ENCODE measurements around the gene ARHGAP10.

ARHGAP10 gene

GRCh38 chr4:147828331-147828905 lies 96.5 kb downstream of the ARHGAP10 start:
- peak; percentile 59 for DNase-seq

- peak; percentile 62 for DNase-seq
Measured at GRCh38 chr4:147829401-147830101, 97.7 kb downstream of the ARHGAP10 start.

- DNase-seq = no peak
Measured at GRCh38 chr4:147830102-147830463, 98.2 kb downstream of the ARHGAP10 start.

GRCh38 chr4:147830987-147831386 lies 99.1 kb downstream of the ARHGAP10 start:
- DNase-seq = peak; percentile 51

GRCh38 chr4:147831551-147832171 lies 99.8 kb downstream of the ARHGAP10 start:
- peak; percentile 87 for DNase-seq

- no peak for DNase-seq
Measured at GRCh38 chr4:147833254-147833653, 101.4 kb downstream of the ARHGAP10 start.

GRCh38 chr4:147833741-147834140 lies 101.9 kb downstream of the ARHGAP10 start:
- no peak for DNase-seq

- no peak for DNase-seq
Measured at GRCh38 chr4:147834480-147834879, 102.6 kb downstream of the ARHGAP10 start.

- no peak for DNase-seq
Measured at GRCh38 chr4:147836807-147837206, 104.9 kb downstream of the ARHGAP10 start.

GRCh38 chr4:147837435-147837834 lies 105.5 kb downstream of the ARHGAP10 start:
- no peak for DNase-seq

GRCh38 chr4:147837854-147838253 lies 106.0 kb downstream of the ARHGAP10 start:
- no peak for DNase-seq

GRCh38 chr4:147839200-147839599 lies 107.3 kb downstream of the ARHGAP10 start:
- no peak for DNase-seq

GRCh38 chr4:147839663-147840062 lies 107.8 kb downstream of the ARHGAP10 start:
- DNase-seq = no peak

- no peak for DNase-seq
Measured at GRCh38 chr4:147840838-147841738, 109.2 kb downstream of the ARHGAP10 start.

- DNase-seq = peak; percentile 57
Measured at GRCh38 chr4:147842573-147842972, 110.7 kb downstream of the ARHGAP10 start.

GRCh38 chr4:147843162-147843561 lies 111.3 kb downstream of the ARHGAP10 start:
- no peak for DNase-seq

GRCh38 chr4:147844781-147845180 lies 112.9 kb downstream of the ARHGAP10 start:
- no peak for DNase-seq

GRCh38 chr4:147846318-147847155 lies 114.6 kb downstream of the ARHGAP10 start:
- peak; percentile 50 for DNase-seq

GRCh38 chr4:147847751-147848590 lies 116.1 kb downstream of the ARHGAP10 start:
- DNase-seq = no peak

GRCh38 chr4:147848634-147849033 lies 116.7 kb downstream of the ARHGAP10 start:
- no peak for DNase-seq

GRCh38 chr4:147851135-147851534 lies 119.2 kb downstream of the ARHGAP10 start:
- no peak for DNase-seq

All from fibroblast of skin of scalp (primary cell).